ENCODE results near the gene SETBP1. TPM values are rescaled to one million over a fixed set of nuclear protein-coding genes. Genes with fewer than 3 reads are reported as not detected.

The SETBP1 gene
- total RNA-seq, 1 donor from 2014 or later: 22.6 TPM

- Mint-ChIP-seq H3K4me1 (no peaks in the 10 kb centered on the region), H3K27me3 (no peaks in the 10 kb centered on the region), H3K27ac (no peak overlapping the region), H3K4me3 (no peak overlapping the region), H3K9me3 (no peaks in the 10 kb centered on the region), H3K36me3 (ENCODE audit: low read depth) (no peaks in the 10 kb centered on the region)
- DNase-seq: no peak
- intact Hi-C loops (cut with micrococcal nuclease): no loop called here
These were observed 356.9 kb downstream of the SETBP1 start for GRCh38 chr18:45037618-45038017.

GRCh38 chr18:45039376-45039775 lies 358.7 kb downstream of the SETBP1 start:
- Mint-ChIP-seq H3K4me1 (no peaks in the 10 kb centered on the region), H3K9me3 (no peaks in the 10 kb centered on the region), H3K4me3 (no peak overlapping the region), H3K27ac (no peak overlapping the region), H3K27me3 (no peaks in the 10 kb centered on the region), H3K36me3 (ENCODE audit: low read depth) (no peaks in the 10 kb centered on the region)
- no peak for DNase-seq
- intact Hi-C loops (cut with micrococcal nuclease): no loop called here

DNA sequence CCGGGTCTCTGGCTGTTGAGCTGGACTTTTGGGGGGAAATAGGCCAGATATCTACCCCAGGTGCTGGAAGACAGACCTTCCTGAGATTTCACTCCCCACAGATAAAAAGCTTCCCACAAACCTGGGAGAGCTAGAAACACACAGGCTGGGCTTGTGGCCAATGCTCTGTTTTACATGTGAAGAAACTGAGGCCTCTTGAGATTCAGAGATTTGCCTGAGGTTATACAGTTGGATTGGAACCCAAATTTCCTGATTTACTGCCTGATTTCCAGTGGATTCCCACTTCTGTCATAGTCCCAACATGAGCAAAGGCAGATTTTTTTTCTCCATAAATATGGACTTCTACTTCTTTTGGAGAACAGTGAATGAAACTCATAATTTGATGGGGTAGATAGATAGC lies 360.2 kb downstream of the SETBP1 start:
- no peaks in the 10 kb centered on the region for H3K36me3 Mint-ChIP-seq (ENCODE audit: low read depth)
- H3K9me3 Mint-ChIP-seq: no peaks in the 10 kb centered on the region
- intact Hi-C loops (cut with micrococcal nuclease): no loop called here
- no peaks in the 10 kb centered on the region for H3K27me3 Mint-ChIP-seq
- no peak for DNase-seq
- H3K27ac Mint-ChIP-seq: no peak overlapping the region
- H3K4me3 Mint-ChIP-seq: no peak overlapping the region
- no peaks in the 10 kb centered on the region for H3K4me1 Mint-ChIP-seq

DNA sequence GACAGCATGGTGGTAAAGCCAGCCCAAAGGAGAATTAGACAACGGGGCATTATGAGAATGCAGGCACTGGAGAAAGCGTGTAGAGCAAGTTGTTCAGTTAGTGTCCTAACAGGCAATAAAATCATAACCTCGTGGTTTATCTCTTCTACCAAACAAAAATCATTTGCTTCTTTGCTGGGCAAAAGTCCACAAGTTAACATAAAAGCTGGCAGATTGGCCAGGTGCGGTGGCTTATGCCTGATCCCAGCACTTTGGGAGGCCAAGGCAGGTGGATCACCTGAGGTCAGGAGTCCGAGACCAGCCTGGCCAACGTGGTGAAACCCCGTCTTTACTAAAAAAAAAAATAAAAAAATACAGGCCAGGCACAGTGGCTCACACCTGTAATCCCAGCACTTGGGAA lies 364.1 kb downstream of the SETBP1 start:
- Mint-ChIP-seq H3K27ac (no peak overlapping the region), H3K4me3 (no peak overlapping the region), H3K9me3 (no peaks in the 10 kb centered on the region), H3K27me3 (no peaks in the 10 kb centered on the region), H3K4me1 (no peaks in the 10 kb centered on the region), H3K36me3 (ENCODE audit: low read depth) (no peaks in the 10 kb centered on the region)
- DNase-seq: no peak
- intact Hi-C loops (cut with micrococcal nuclease): no loop called here

DNA sequence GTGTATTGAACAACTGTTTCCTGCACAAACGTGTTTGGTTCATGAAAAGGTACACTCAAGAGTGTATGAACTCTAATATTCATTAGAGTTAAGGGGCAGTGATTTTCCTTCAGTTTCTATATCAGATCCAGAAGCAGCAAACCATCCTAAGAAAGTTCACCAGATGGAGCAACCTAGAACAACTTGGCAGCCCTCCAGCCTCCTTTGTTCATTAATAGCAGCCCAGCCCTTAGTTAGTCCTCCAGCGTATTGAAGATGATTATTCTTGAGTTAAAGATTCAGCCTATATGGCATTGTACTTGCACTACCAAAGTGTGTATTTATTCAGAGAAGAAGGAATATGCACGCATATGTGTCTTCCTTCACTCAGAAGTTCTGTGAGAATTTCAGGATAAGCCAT lies 365.5 kb downstream of the SETBP1 start:
- Mint-ChIP-seq H3K4me1 (no peaks in the 10 kb centered on the region), H3K27ac (no peak overlapping the region), H3K4me3 (no peak overlapping the region), H3K9me3 (no peaks in the 10 kb centered on the region), H3K36me3 (ENCODE audit: low read depth) (no peaks in the 10 kb centered on the region), H3K27me3 (no peaks in the 10 kb centered on the region)
- DNase-seq: no peak
- intact Hi-C loops (cut with micrococcal nuclease): no loop called here

DNA sequence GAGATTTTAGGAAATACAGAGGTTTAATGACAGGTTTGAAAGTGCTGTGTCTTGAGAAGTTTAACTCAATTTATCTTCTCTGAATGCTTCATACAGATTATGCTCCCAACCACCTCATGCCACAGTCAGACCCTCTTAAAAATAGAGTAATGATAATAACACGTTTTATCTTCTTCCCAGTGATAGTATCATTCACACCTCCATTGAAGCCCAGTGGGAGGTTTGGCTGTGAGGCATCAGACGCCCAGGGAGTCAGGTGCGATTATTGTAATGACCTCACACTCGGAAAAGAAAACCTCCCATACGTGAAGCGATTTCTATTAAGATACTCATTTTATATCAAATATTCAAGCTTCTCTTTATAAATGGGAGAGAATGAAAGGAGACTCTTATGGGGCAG lies 366.3 kb downstream of the SETBP1 start:
- no peak overlapping the region for H3K4me3 Mint-ChIP-seq
- no peaks in the 10 kb centered on the region for H3K4me1 Mint-ChIP-seq
- H3K9me3 Mint-ChIP-seq: no peaks in the 10 kb centered on the region
- intact Hi-C loops (cut with micrococcal nuclease): no loop called here
- no peak overlapping the region for H3K27ac Mint-ChIP-seq
- DNase-seq: no peak
- H3K36me3 Mint-ChIP-seq (ENCODE audit: low read depth): no peaks in the 10 kb centered on the region
- no peaks in the 10 kb centered on the region for H3K27me3 Mint-ChIP-seq

GRCh38 chr18:45049578-45050319 lies 369.1 kb downstream of the SETBP1 start:
- Mint-ChIP-seq H3K27me3 (no peaks in the 10 kb centered on the region), H3K9me3 (no peaks in the 10 kb centered on the region), H3K4me3 (no peak overlapping the region), H3K27ac (no peak overlapping the region), H3K36me3 (ENCODE audit: low read depth) (no peaks in the 10 kb centered on the region), H3K4me1 (no peaks in the 10 kb centered on the region)
- DNase-seq: no peak
- intact Hi-C loops (cut with micrococcal nuclease): no loop called here

DNA sequence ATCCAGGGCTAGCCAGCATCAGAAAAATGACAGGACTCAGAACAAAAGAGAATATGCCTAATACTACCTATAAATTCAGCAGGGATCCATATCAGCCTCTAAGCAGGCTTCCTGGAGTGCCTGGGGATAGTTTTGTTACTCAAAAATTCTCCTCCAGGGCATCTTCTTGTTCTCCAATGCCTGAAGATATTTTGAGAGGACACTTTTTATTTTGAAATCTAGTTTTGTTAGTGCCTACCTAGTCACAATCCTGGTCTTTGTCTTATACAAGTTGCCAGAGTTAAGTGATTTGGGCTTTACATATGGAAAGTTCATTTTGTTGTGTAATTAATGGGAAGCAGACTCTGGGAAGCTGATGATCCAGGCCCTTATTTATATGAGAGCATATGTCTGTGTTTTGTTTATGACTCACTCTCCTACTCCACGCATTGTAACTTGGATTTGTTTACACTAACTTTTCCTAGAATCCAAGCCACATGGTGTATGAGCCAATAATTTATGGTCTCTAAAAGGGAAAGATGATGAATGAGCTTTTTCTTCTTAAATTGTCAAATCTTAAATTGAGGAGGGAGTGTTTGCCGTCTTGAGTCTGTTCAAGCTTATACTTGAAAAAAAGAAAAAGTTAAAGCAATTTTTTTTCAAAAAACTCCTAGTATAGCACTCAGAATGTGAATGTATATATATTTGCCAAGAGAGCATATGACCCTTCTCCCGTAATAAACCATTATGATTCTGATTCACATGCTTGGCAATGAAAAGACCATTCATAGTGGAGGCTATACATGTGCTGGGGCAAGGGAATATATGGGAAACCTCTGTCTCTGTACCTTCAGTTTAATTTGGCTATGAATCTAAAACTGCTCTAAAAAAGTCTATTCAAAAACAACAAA lies 370.3 kb downstream of the SETBP1 start:
- Mint-ChIP-seq H3K4me3 (no peak overlapping the region), H3K9me3 (no peaks in the 10 kb centered on the region), H3K36me3 (ENCODE audit: low read depth) (no peaks in the 10 kb centered on the region), H3K4me1 (no peaks in the 10 kb centered on the region), H3K27ac (no peak overlapping the region), H3K27me3 (no peaks in the 10 kb centered on the region)
- intact Hi-C loops (cut with micrococcal nuclease): no loop called here
- DNase-seq: no peak

- H3K36me3 Mint-ChIP-seq (ENCODE audit: low read depth): no peaks in the 10 kb centered on the region
- no peak for DNase-seq
- H3K27me3 Mint-ChIP-seq: no peaks in the 10 kb centered on the region
- no peak overlapping the region for H3K27ac Mint-ChIP-seq
- H3K9me3 Mint-ChIP-seq: no peaks in the 10 kb centered on the region
- H3K4me3 Mint-ChIP-seq: no peak overlapping the region
- no peaks in the 10 kb centered on the region for H3K4me1 Mint-ChIP-seq
- intact Hi-C loops (cut with micrococcal nuclease): no loop called here
These were observed 373.9 kb downstream of the SETBP1 start for GRCh38 chr18:45054636-45055035.

- intact Hi-C loops (cut with micrococcal nuclease): no loop called here
These were observed 375.1 kb downstream of the SETBP1 start for GRCh38 chr18:45055811-45056210.

GRCh38 chr18:45056926-45057325 lies 376.2 kb downstream of the SETBP1 start:
- H3K27ac Mint-ChIP-seq: no peak overlapping the region
- H3K4me1 Mint-ChIP-seq: no peaks in the 10 kb centered on the region
- intact Hi-C loops (cut with micrococcal nuclease): no loop called here
- no peak overlapping the region for H3K4me3 Mint-ChIP-seq
- H3K9me3 Mint-ChIP-seq: no peaks in the 10 kb centered on the region
- H3K36me3 Mint-ChIP-seq (ENCODE audit: low read depth): no peaks in the 10 kb centered on the region
- no peaks in the 10 kb centered on the region for H3K27me3 Mint-ChIP-seq
- no peak for DNase-seq

More at GRCh38 chr18:45055811-45056210, 375.1 kb downstream of the SETBP1 start:
- no peaks in the 10 kb centered on the region for H3K4me1 Mint-ChIP-seq
- no peak overlapping the region for H3K4me3 Mint-ChIP-seq
- no peaks in the 10 kb centered on the region for H3K9me3 Mint-ChIP-seq
- H3K27ac Mint-ChIP-seq: no peak overlapping the region
- no peaks in the 10 kb centered on the region for H3K27me3 Mint-ChIP-seq
- no peak for DNase-seq
- H3K36me3 Mint-ChIP-seq (ENCODE audit: low read depth): no peaks in the 10 kb centered on the region

DNA sequence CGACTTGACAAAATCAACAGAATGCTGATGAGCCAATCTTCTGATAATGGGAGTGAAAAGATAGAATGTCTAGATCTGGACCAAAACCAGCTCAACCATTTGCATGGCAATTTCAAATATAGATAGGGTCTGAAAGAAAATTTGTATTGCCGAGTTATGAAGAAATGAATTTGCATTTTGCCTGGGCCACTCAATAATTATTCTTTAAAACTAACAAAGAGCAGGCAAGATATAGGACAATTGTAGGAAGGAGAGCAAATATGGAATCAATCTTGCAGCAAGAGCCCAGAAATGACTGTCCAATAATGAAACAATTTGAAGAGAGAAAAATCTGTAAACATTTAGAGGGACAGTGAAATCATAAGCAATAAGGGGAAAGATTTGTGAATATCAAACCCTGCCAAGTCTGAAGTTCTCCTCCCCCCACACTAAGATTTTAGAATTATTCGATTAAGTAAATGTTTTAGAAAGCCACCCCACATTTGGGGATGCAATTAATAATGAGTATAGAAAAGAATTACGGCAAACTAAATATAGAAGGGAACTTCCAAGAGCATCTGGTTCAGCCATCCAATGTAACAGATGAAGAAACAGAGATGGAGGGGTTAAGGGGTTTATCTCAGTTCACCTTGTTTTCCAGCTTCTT lies 377.4 kb downstream of the SETBP1 start:
- Mint-ChIP-seq H3K36me3 (ENCODE audit: low read depth) (no peaks in the 10 kb centered on the region), H3K4me1 (no peaks in the 10 kb centered on the region), H3K27ac (no peak overlapping the region), H3K27me3 (no peaks in the 10 kb centered on the region), H3K4me3 (no peak overlapping the region), H3K9me3 (no peaks in the 10 kb centered on the region)
- intact Hi-C loops (cut with micrococcal nuclease): no loop called here
- no peak for DNase-seq

DNA sequence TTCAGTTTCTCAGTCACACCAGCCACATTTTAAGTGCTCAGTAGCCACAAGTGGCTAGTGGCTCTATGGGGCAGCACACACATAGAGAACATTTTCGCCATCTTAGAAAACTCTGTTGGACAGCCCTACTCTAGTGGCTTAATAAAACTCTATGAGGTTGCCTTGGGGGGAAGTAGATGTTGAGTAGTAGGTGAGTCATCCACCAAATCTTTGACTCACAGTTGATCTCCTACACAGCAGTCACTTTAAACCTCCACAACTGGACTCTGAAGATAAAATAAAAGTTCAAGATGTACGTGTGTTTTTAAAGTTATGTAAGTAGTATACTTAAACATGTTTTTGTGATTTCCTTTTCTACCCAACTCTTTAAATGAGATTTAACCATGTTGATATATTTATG lies 379.0 kb downstream of the SETBP1 start:
- intact Hi-C loops (cut with micrococcal nuclease): no loop called here
- Mint-ChIP-seq H3K4me1 (no peaks in the 10 kb centered on the region), H3K9me3 (no peaks in the 10 kb centered on the region), H3K27ac (no peak overlapping the region), H3K36me3 (ENCODE audit: low read depth) (no peaks in the 10 kb centered on the region), H3K27me3 (no peaks in the 10 kb centered on the region), H3K4me3 (no peak overlapping the region)
- DNase-seq: no peak

- no peak overlapping the region for H3K27ac Mint-ChIP-seq
- H3K27me3 Mint-ChIP-seq: no peaks in the 10 kb centered on the region
- no peaks in the 10 kb centered on the region for H3K36me3 Mint-ChIP-seq (ENCODE audit: low read depth)
- no peaks in the 10 kb centered on the region for H3K9me3 Mint-ChIP-seq
- H3K4me1 Mint-ChIP-seq: no peaks in the 10 kb centered on the region
- no peak for DNase-seq
- no peak overlapping the region for H3K4me3 Mint-ChIP-seq
- intact Hi-C loops (cut with micrococcal nuclease): no loop called here
These were observed 379.4 kb downstream of the SETBP1 start for GRCh38 chr18:45060102-45060501.
